Caco-2 (cell line): Measurements from ENCODE around the gene RGS14. TPM values are rescaled to one million over a fixed set of nuclear protein-coding genes. Genes with fewer than 3 reads are reported as not detected.

Source experiments
- BruUV-seq: library from RNA; stranded (reverse); fragments of 400-500 nt; replicated peaks from 2 replicates; lab custom pipeline; 2021; lab: Mats Ljungman, UMichigan
- CTCF ChIA-PET: fragments of 300-600 bp; sonication (Branson Sonifier 250); formaldehyde crosslinking; loops from one replicate; lab custom pipeline; 2022; ENCODE audit warnings: antibody characterized with exemption; lab: Charles Lee
- POLR2A ChIA-PET: fragments of 300-600 bp; sonication (Branson Sonifier 250); formaldehyde crosslinking; loops from one replicate; lab custom pipeline; 2022; ENCODE audit warnings: antibody characterized with exemption; lab: Charles Lee
- DNase-seq, 2 experiments: peaks; one replicate each; pipeline versions ENCODE4 v3.0.0 to v3.0.0-alpha.2; 2020 to 2022
- H3K27me3 ChIP-seq: replicated peaks from 2 replicates; pipeline ENCODE4 v1.6.0; 2011; ENCODE audit warnings: low read length; ENCODE audit not compliant: control insufficient read depth, insufficient read depth
- H3K36me3 ChIP-seq: 2 replicates; pipeline ENCODE4 v1.5.1; 2011; ENCODE audit warnings: low read length; ENCODE audit not compliant: control insufficient read depth, insufficient read depth
- H3K4me1 ChIP-seq: fragments of 250-450 bp; sonication (Bioruptor Pico); 2 replicates; pipeline ENCODE4 v1.5.1; 2020; ENCODE audit warnings: mild to moderate bottlenecking
- H3K4me3 ChIP-seq: 2 replicates; pipeline ENCODE4 v1.5.1; 2011; ENCODE audit warnings: low read depth, mild to moderate bottlenecking, control low read depth, low read length
- H3K9me3 ChIP-seq: fragments of 250-450 bp; sonication (Bioruptor Pico); 2 replicates; pipeline ENCODE4 v1.5.1; 2020; ENCODE audit warnings: mild to moderate bottlenecking, moderate library complexity
- H3K27ac Mint-ChIP-seq: one replicate; pipeline ENCODE4 v1.8.0; 2022; ENCODE audit warnings: mixed read lengths; ENCODE audit not compliant: unreplicated experiment
- H3K27me3 Mint-ChIP-seq: one replicate; pipeline ENCODE4 v1.8.0; 2022; ENCODE audit warnings: mixed read lengths; ENCODE audit not compliant: insufficient read depth, unreplicated experiment
- H3K36me3 Mint-ChIP-seq: one replicate; pipeline ENCODE4 v1.8.0; 2022; ENCODE audit warnings: mild to moderate bottlenecking, mixed read lengths; ENCODE audit not compliant: insufficient read depth, unreplicated experiment
- H3K4me1 Mint-ChIP-seq: one replicate; pipeline ENCODE4 v1.8.0; 2022; ENCODE audit warnings: low read depth, mixed read lengths; ENCODE audit not compliant: unreplicated experiment
- H3K4me3 Mint-ChIP-seq: one replicate; pipeline ENCODE4 v1.8.0; 2022; ENCODE audit warnings: mild to moderate bottlenecking, moderate library complexity, mixed read lengths; ENCODE audit not compliant: unreplicated experiment
- H3K9me3 Mint-ChIP-seq: one replicate; pipeline ENCODE4 v1.8.0; 2022; ENCODE audit warnings: mixed read lengths; ENCODE audit not compliant: unreplicated experiment
- intact Hi-C: fragments of 100-400 bp; cut with micrococcal nuclease; formaldehyde crosslinking; loops from one replicate; pipeline ENCODE4 v1.10.0; 2022; ENCODE audit not compliant: unreplicated experiment
- total RNA-seq: library from RNA; stranded (reverse); gene quantifications from 2 replicates; pipeline ENCODE4 v1.2.3, GENCODE V29; 2022
- TF ChIP-seq, protein P1 (sequence below), 2 experiments: fragments of 200-600 bp in 1 of 2; IDR thresholded peaks; 1 replicate in 1 of 2; 2 replicates in 1 of 2; pipeline versions ENCODE4 v1.5.1 to v1.8.0; 2011 to 2022; ENCODE audit warnings: antibody characterized with exemption in 1 of 2, control low read depth in 1 of 2, inconsistent platforms in 1 of 2, low read depth in 1 of 2, low read length in 1 of 2, mild to moderate bottlenecking in 1 of 2, moderate library complexity in 1 of 2; ENCODE audit not compliant: insufficient read depth in 1 of 2, severe bottlenecking in 1 of 2, unreplicated experiment in 1 of 2

RGS14 gene
- total RNA-seq, 1 experiment from 2014 or later: 15.2 TPM

DNA sequence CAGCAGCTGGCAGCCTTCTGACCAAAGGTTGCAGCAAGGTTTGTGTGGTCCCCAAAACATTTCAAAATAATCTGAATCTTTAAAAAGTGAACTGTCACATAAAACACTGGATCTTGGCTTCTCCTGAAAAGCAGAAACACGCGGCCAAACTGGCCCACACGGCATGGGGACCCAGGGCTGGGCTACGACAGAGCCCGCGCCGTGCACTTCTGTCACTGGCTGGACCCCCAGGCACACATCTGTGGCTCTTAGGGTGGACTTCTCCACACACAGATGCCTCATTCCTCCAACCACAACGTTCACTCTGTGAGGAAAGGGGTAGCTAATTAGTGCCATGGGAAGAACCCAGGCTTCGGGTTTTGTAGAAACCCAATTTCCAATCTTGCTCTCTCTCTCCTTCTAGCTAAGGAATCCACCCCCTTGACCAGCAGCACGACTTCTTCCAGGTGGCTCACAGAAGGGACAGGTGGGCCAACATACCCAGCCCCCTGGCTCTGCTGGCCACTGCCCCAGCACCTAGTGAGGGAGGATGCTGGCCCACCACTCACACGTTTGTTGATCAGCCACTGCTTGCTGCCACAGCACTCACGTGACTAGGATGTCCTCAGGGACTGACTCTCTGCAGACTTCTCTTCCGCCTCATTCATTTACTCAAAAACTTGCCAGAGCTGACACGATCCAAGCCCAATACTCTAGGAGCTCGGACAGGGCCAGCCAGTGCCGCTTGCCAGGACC is 24.1 kb upstream of the RGS14 start:
- POLR2A ChIA-PET: interaction anchor here (0.5 kb wide), 1 partner anchor 15 kb away, joined by 4 read pairs; no protein-coding TSS in a partner anchor
- TF ChIP-seq, protein P1, sequence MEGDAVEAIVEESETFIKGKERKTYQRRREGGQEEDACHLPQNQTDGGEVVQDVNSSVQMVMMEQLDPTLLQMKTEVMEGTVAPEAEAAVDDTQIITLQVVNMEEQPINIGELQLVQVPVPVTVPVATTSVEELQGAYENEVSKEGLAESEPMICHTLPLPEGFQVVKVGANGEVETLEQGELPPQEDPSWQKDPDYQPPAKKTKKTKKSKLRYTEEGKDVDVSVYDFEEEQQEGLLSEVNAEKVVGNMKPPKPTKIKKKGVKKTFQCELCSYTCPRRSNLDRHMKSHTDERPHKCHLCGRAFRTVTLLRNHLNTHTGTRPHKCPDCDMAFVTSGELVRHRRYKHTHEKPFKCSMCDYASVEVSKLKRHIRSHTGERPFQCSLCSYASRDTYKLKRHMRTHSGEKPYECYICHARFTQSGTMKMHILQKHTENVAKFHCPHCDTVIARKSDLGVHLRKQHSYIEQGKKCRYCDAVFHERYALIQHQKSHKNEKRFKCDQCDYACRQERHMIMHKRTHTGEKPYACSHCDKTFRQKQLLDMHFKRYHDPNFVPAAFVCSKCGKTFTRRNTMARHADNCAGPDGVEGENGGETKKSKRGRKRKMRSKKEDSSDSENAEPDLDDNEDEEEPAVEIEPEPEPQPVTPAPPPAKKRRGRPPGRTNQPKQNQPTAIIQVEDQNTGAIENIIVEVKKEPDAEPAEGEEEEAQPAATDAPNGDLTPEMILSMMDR (IDR thresholded peaks at IDR 0.05; ENCODE audit: insufficient read depth in 1 of 2, low read depth in 1 of 2, low read length in 1 of 2, severe bottlenecking in 1 of 2, unreplicated experiment in 1 of 2): no peak
- no TSS peak for BruUV-seq
- no peak overlapping the region for H3K27ac Mint-ChIP-seq
- H3K4me1 Mint-ChIP-seq: peaks cover 7% of the 10 kb centered on the region
- no peaks in the 10 kb centered on the region for H3K27me3 Mint-ChIP-seq
- Histone ChIP-seq H3K27me3 (no peaks in the 10 kb centered on the region), H3K9me3 (no peaks in the 10 kb centered on the region), H3K4me1 (0 out of 2 replicates have a peak, but pooled peaks cover 3% of the 10 kb centered on the region), H3K36me3 (peaks cover 1% of the 10 kb centered on the region; the same call in 1 of the 2 replicates), H3K4me3 (no peak overlapping the region)
- intact Hi-C loops: no loop called here
- H3K4me3 Mint-ChIP-seq: no peak overlapping the region
- DNase-seq: no peak
- no peaks in the 10 kb centered on the region for H3K9me3 Mint-ChIP-seq
- CTCF ChIA-PET: no interaction called here
- H3K36me3 Mint-ChIP-seq: peaks cover 76% of the 10 kb centered on the region

DNA sequence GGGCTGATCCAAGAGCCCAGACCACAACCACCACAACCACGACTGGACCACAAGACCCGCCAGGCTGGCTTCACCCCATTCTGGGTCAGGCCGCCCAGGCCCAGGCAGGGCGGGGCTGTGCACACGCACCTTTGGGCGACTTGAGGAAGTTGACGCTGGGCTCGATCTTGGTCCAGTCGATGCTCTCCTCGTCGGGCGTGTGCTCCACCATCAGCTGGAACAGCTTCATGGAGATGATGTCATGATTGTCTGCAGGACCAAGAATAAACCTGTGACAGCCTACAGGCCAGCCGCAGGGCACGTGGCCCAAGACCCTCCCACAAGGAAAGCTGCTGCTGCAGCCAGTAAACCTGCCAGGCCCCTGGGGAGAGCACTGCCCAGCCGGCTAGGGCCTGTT is 23.6 kb upstream of the RGS14 start:
- H3K4me1 Mint-ChIP-seq: peaks cover 7% of the 10 kb centered on the region
- H3K36me3 Mint-ChIP-seq: peaks cover 76% of the 10 kb centered on the region
- no peak overlapping the region for H3K4me3 Mint-ChIP-seq
- TF ChIP-seq, protein P1 (IDR thresholded peaks at IDR 0.05; ENCODE audit: insufficient read depth in 1 of 2, low read depth in 1 of 2, low read length in 1 of 2, severe bottlenecking in 1 of 2, unreplicated experiment in 1 of 2): no peak
- no peaks in the 10 kb centered on the region for H3K4me1 ChIP-seq
- no peaks in the 10 kb centered on the region for H3K9me3 ChIP-seq
- no peak for DNase-seq
- POLR2A ChIA-PET: interaction anchor here (0.5 kb wide), 1 partner anchor 15 kb away, joined by 4 read pairs; no protein-coding TSS in a partner anchor
- CTCF ChIA-PET: no interaction called here
- no peaks in the 10 kb centered on the region for H3K27me3 Mint-ChIP-seq
- peaks cover 1% of the 10 kb centered on the region; the same call in 1 of the 2 replicates for H3K36me3 ChIP-seq
- H3K27me3 ChIP-seq: no peaks in the 10 kb centered on the region
- H3K4me3 ChIP-seq: no peak overlapping the region
- no peak overlapping the region for H3K27ac Mint-ChIP-seq
- no peaks in the 10 kb centered on the region for H3K9me3 Mint-ChIP-seq
- intact Hi-C loops: no loop called here
- no TSS peak for BruUV-seq

DNA sequence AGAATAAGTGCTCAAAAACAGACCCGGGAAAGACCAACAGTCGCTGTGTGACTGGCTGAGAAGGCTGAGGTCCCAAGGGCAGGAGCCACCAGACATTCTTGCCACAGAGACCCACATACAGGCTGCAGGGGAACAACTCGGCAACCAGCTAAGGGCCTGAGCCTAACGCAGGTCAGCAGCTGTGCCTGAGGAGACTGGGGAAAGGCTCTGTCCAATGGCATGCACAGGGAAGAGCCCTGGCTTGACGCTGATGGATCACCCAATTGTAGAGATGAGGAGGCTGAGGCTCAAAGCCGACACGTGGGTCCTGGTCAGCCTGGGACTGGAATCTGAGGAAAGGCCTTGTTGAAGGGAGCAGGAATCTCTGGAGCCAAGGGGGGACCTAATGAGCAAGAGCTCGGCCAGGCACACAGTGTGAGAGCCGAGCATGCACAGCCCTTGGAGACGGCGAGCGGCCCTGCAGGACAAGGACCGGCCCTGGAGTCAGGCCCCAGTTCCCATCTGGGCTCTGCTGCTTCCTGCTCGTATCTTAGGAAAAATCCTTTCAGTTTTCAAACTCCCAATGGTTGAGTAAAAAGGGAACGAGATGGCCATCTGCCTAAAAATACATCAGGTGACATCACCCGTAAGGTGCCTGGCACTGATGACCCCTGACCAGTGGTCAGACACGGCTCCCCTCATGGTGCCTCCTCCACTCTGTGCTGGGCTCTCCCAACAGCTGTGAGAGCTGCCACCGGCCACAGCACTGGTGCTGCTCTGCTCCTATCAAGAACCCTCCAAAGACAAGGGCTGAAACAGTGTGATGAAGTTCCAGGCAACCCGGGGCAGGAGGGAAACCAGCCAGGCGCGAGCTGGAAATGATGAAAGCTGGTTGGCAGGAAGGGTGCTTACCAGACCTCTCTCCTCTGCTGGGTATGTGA is 22.7 kb upstream of the RGS14 start:
- intact Hi-C loops: no loop called here
- H3K4me3 ChIP-seq: no peak overlapping the region
- Mint-ChIP-seq H3K27ac (no peak overlapping the region), H3K36me3 (peaks cover 78% of the 10 kb centered on the region), H3K4me1 (peaks cover 7% of the 10 kb centered on the region), H3K4me3 (no peak overlapping the region), H3K9me3 (no peaks in the 10 kb centered on the region), H3K27me3 (no peaks in the 10 kb centered on the region)
- H3K27me3 ChIP-seq: no peaks in the 10 kb centered on the region
- TF ChIP-seq, protein P1 (IDR thresholded peaks at IDR 0.05; ENCODE audit: insufficient read depth in 1 of 2, low read depth in 1 of 2, low read length in 1 of 2, severe bottlenecking in 1 of 2, unreplicated experiment in 1 of 2): no peak
- peaks cover 1% of the 10 kb centered on the region; the same call in 1 of the 2 replicates for H3K36me3 ChIP-seq
- no peaks in the 10 kb centered on the region for H3K4me1 ChIP-seq
- POLR2A ChIA-PET: no interaction called here
- no TSS peak for BruUV-seq
- DNase-seq: no peak
- H3K9me3 ChIP-seq: no peaks in the 10 kb centered on the region
- CTCF ChIA-PET: no interaction called here
